HG03565 (cell line): ENCODE measurements around the gene A2ML1.
"Not testable (repeated sequence)": the region's sequence is repeated elsewhere in the genome, so short reads cannot be mapped to it uniquely, and the experiment has no call there.

Experiments used
- ATAC-seq: cut with Tn5 transposase; IDR thresholded peaks from one replicate; pipeline ENCODE4 v1.9.1; 2021; ENCODE audit warnings: mild to moderate bottlenecking, moderate library complexity; ENCODE audit not compliant: unreplicated experiment

Gene A2ML1

DNA sequence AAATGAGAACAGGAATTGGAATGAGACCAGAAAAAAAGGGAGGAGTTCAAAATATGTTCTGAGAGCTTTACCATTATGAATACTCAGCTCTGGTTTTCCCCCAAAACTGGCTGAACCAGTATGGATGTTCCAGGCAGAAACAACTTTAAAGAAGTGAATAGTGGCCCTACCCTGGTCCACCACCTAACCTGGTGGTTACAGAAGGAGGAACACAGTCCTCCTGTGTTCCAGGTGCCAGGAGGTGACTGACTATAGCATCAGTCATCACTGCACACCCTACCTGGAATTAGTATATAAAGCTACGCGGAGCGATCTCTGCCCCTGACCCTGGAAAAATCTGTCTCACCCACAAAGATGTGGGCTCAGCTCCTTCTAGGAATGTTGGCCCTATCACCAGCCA is at the start of gene A2ML1:
TSS of gene A2ML1 (plus strand) at position 324 of the 400 bp plus-strand sequence. CDS start at position 355, 31 bp downstream.
- ATAC-seq: no peak

DNA sequence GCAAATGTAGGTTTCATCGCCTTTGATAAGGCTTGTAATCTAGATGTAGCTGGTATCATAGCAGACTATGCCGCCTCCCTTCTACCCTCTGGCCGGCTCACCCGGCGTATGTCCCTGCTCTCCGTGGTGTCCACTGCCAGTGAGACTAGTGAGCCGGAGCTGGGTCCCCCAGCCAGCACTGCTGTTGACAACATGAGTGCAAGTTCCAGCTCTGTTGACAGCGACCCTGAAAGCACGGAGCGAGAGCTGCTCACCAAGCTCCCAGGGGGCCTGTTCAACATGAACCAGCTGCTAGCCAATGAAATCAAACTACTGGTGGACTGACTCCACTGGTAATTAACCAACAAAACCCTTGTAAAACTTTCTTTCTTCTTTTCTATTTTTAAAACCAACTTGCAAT is 49.0 kb upstream of the A2ML1 start:
- ATAC-seq: no peak

DNA sequence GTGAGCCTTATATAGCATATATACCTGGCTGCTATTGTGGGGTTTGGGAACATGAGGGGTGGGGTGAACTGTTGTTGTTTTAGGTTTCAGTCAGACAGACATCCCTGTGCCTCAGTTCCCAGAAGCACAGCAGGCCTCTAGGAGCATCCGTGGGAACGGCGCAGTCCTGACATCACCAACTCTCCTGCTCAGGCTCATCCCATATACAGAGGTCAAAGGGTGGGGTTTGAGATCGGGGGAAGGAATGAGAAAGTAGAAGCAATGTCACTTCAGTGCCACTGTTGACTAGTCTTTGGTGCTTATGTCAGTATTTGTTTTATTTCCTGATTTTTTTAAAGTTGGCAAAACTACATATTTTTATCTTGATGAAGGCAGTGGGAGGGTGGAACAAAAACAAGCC is 43.1 kb upstream of the A2ML1 start:
- ATAC-seq: no peak

DNA sequence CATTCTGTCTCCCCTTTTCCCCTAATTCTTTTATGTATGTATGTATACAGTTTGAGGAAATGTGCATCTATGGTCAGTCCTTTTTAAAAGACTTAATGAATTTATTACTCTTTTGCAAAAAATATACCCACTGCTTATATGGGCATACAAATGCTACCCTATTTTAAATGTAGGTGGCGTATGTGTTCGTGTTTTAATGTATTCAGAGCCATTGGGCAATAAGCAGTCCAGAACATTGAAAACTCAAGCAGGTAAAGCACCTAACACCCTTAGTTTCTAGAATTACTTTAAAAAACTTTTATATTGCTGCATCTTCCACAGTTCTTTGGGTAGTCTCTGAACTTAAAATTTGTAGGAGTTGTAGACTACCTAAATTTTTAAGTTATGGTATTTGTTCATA is 42.6 kb upstream of the A2ML1 start:
- no peak for ATAC-seq

GRCh38 chr12:8780389-8780788 is 42.0 kb upstream of the A2ML1 start:
- no peak for ATAC-seq

DNA sequence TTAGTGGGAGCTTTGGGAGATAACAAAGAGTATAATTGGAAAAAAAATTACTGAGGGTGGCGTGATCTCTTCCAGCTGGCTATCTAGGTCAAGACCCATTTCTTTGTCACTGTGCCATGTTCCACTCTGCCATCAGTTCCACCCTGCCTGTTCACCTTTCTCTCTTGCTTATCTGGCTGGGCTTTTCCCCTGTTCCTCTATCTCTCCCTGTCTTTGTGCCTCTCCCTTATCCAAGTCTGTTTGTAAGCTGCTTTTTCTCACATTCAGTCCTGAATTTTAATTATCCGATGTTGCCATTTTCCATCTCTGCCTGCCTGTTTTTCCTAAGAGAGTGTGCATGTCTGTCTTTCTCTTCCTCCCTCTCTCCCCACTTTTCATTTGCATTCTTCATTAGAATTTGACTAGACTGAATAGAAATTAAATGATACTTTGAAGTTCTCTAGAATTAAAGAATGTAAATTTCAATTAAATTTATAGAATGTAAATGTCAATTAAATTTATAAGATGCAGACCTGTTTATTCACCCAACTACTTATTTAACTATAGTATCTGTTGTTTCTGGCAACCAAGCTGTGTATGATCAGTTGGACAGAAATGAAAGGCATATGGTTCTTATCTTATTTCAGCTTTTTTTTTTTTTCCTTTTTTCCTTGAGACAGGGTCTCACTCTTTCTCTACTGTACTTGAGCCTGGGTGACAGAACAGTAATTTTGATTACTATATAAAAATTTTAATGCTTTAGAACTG is 40.9 kb upstream of the A2ML1 start:
- ATAC-seq: no peak

- ATAC-seq: no peak
These were observed 38.0 kb upstream of the A2ML1 start for GRCh38 chr12:8784290-8784888.

GRCh38 chr12:8785499-8785898 is 36.9 kb upstream of the A2ML1 start:
- no peak for ATAC-seq

- not testable (repeated sequence) for ATAC-seq
These were observed 35.2 kb upstream of the A2ML1 start for GRCh38 chr12:8787206-8787605.

GRCh38 chr12:8788706-8789105 is 33.7 kb upstream of the A2ML1 start:
- not testable (repeated sequence) for ATAC-seq

GRCh38 chr12:8789341-8790013 is 32.9 kb upstream of the A2ML1 start:
- not testable (repeated sequence) for ATAC-seq

GRCh38 chr12:8793226-8793625 is 29.2 kb upstream of the A2ML1 start:
- ATAC-seq: not testable (repeated sequence)

DNA sequence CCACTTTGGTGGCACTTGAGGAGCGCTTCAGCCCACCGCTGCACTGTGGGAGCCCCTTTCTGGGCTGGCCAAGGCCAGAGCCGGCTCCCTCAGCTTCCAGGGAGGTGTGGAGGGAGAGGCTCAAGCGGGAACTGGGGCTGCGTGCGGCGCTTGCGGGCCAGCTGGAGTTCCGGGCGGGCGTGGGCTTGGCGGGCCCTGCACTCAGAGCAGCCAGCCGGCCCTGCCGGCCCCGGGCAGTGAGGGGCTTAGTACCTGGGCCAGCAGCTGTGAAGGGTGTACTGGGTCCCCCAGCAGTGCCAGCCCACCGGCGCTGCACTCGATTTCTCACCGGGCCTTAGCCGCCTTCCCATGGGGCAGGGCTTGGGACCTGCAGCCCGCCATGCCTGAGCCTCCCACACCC is 27.8 kb upstream of the A2ML1 start:
- ATAC-seq: not testable (repeated sequence)

GRCh38 chr12:8796831-8797626 is 25.4 kb upstream of the A2ML1 start:
- no peak for ATAC-seq

GRCh38 chr12:8801213-8801612 is 21.2 kb upstream of the A2ML1 start:
- ATAC-seq: not testable (repeated sequence)

DNA sequence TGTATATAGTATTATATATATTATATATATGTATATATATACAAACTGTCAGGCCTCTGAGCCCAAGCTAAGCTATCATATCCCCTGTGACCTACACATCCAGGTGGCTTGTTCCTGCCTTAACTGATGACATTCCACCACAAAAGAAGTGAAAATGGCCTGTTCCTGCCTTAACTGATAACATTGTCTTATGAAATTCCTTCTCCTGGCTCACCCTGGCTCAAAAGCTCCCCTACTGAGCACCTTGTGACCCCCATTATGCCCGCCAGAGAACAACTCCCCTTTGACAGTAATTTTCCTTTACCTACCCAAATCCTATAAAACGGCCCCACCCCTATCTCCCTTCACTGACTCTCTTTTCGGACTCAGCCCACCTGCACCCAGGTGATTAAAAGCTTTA is 17.6 kb upstream of the A2ML1 start:
- ATAC-seq: not testable (repeated sequence)

- not testable (repeated sequence) for ATAC-seq
These were observed 16.9 kb upstream of the A2ML1 start for GRCh38 chr12:8805487-8805886.

GRCh38 chr12:8807084-8807483 is 15.3 kb upstream of the A2ML1 start:
- ATAC-seq: not testable (repeated sequence)

DNA sequence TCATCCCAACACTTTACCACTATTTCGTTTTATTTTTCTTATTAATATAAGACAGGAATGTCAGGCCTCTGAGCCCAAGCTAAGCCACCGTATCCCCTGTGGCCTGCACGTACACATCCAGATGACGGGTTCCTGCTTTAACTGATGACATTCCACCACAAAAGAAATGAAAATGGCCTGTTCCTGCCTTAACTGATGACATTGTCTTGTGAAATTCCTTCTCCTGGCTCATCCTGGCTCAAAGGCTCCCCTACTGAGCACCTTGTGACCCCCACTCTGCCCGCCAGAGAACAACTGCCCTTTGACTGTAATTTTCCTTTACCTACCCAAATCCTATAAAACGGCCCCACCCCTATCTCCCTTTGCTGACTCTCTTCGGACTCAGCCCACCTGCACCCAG is 12.3 kb upstream of the A2ML1 start:
- not testable (repeated sequence) for ATAC-seq

GRCh38 chr12:8813572-8814357 is 8.7 kb upstream of the A2ML1 start:
- ATAC-seq: no peak
